Spleen (tissue), 7 donors: ENCODE measurements around the gene MAN1C1.

ENCODE experiments used
- POLR2A ChIP-seq, 3 donors: fragments of 450-650 bp; IDR thresholded peaks; one replicate each; pipeline ENCODE4 v1.5.1; 2017; ENCODE audit warnings: antibody characterized with exemption in 3 of 3, mild to moderate bottlenecking in 1 of 3
- POLR2AphosphoS5 ChIP-seq, 3 donors: sonication (generic); formaldehyde crosslinking; IDR thresholded peaks; one replicate each; pipeline ENCODE4 v1.5.1; 2017; ENCODE audit warnings: antibody characterized with exemption in 3 of 3
- TF ChIP-seq, protein P1 (sequence below), 11 experiments: fragments of 200-600 bp in 7 of 11; fragments of 450-650 bp in 4 of 11; sonication (generic) in 4 of 11; IDR thresholded peaks in 8 of 11; conservative IDR thresholded peaks in 3 of 11; 1 replicate in 7 of 11; 2 replicates in 4 of 11; pipeline versions ENCODE4 v1.4.0 to v1.8.0; 2016 to 2021; ENCODE audit warnings: antibody characterized with exemption in 11 of 11, inconsistent platforms in 4 of 11, mild to moderate bottlenecking in 1 of 11
- donor health status: DM: no; HTN: no; CAD: no; lungs with moderate emphysema.
- donor health status: DM: no; HTN: no; CAD: no.
- donor health status: DM: no; HTN: no; CAD: no.

GRCh38 chr1:25799352-25799934 is 182.9 kb downstream of the MAN1C1 start:
- TF ChIP-seq, protein P1, sequence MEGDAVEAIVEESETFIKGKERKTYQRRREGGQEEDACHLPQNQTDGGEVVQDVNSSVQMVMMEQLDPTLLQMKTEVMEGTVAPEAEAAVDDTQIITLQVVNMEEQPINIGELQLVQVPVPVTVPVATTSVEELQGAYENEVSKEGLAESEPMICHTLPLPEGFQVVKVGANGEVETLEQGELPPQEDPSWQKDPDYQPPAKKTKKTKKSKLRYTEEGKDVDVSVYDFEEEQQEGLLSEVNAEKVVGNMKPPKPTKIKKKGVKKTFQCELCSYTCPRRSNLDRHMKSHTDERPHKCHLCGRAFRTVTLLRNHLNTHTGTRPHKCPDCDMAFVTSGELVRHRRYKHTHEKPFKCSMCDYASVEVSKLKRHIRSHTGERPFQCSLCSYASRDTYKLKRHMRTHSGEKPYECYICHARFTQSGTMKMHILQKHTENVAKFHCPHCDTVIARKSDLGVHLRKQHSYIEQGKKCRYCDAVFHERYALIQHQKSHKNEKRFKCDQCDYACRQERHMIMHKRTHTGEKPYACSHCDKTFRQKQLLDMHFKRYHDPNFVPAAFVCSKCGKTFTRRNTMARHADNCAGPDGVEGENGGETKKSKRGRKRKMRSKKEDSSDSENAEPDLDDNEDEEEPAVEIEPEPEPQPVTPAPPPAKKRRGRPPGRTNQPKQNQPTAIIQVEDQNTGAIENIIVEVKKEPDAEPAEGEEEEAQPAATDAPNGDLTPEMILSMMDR (IDR thresholded peaks at IDR 0.05 in 8 of 11, conservative IDR thresholded peaks at IDR 0.05 in 3 of 11), result no peak
- no peak for TF ChIP-seq POLR2AphosphoS5 (IDR thresholded peaks at IDR 0.05)
- TF ChIP-seq POLR2A (IDR thresholded peaks at IDR 0.05), result no peak
